ENCODE results near the gene CHCHD3.

Gene CHCHD3

GRCh38 chr7:132828502-132828901 is 253.4 kb downstream of the CHCHD3 start:
- no peak for DNase-seq (ENCODE audit: low read depth in 4 of 4, low spot score in 1 of 4)

GRCh38 chr7:132825932-132826835 is 255.7 kb downstream of the CHCHD3 start:
- DNase-seq (ENCODE audit: low read depth in 4 of 4, low spot score in 1 of 4): no peak

GRCh38 chr7:132825222-132825621 is 256.7 kb downstream of the CHCHD3 start:
- DNase-seq (ENCODE audit: low read depth in 4 of 4, low spot score in 1 of 4): no peak

GRCh38 chr7:132819648-132820047 is 262.2 kb downstream of the CHCHD3 start:
- no peak for DNase-seq (ENCODE audit: low read depth in 4 of 4, low spot score in 1 of 4)

- no peak for DNase-seq (ENCODE audit: low read depth in 4 of 4, low spot score in 1 of 4)
Observed at GRCh38 chr7:132817949-132818348, 263.9 kb downstream of the CHCHD3 start.

- no peak for DNase-seq (ENCODE audit: low read depth in 4 of 4, low spot score in 1 of 4)
Observed at GRCh38 chr7:132815696-132816311, 266.1 kb downstream of the CHCHD3 start.

GRCh38 chr7:132815130-132815529 is 266.8 kb downstream of the CHCHD3 start:
- DNase-seq (ENCODE audit: low read depth in 4 of 4, low spot score in 1 of 4): no peak

- no peak for DNase-seq (ENCODE audit: low read depth in 4 of 4, low spot score in 1 of 4)
Observed at GRCh38 chr7:132810561-132810960, 271.3 kb downstream of the CHCHD3 start.

- DNase-seq (ENCODE audit: low read depth in 4 of 4, low spot score in 1 of 4): no peak
Observed at GRCh38 chr7:132806834-132807233, 275.1 kb downstream of the CHCHD3 start.

GRCh38 chr7:132805766-132806165 is 276.1 kb downstream of the CHCHD3 start:
- DNase-seq (ENCODE audit: low read depth in 4 of 4, low spot score in 1 of 4): no peak

- DNase-seq (ENCODE audit: low read depth in 4 of 4, low spot score in 1 of 4): no peak
Observed at GRCh38 chr7:132804849-132805485, 276.9 kb downstream of the CHCHD3 start.

GRCh38 chr7:132800522-132800921 is 281.4 kb downstream of the CHCHD3 start:
- DNase-seq (ENCODE audit: low read depth in 4 of 4, low spot score in 1 of 4): no peak

GRCh38 chr7:132799081-132799413 is 282.8 kb downstream of the CHCHD3 start:
- no peak for DNase-seq (ENCODE audit: low read depth in 4 of 4, low spot score in 1 of 4)

- DNase-seq (ENCODE audit: low read depth in 4 of 4, low spot score in 1 of 4): no peak
Observed at GRCh38 chr7:132797152-132797551, 284.7 kb downstream of the CHCHD3 start.

GRCh38 chr7:132793474-132793873 is 288.4 kb downstream of the CHCHD3 start:
- no peak for DNase-seq (ENCODE audit: low read depth in 4 of 4, low spot score in 1 of 4)

- DNase-seq (ENCODE audit: low read depth in 4 of 4, low spot score in 1 of 4): no peak
Observed at GRCh38 chr7:132791036-132791435, 290.9 kb downstream of the CHCHD3 start.

GRCh38 chr7:132790104-132790503 is 291.8 kb downstream of the CHCHD3 start:
- DNase-seq (ENCODE audit: low read depth in 4 of 4, low spot score in 1 of 4): no peak

GRCh38 chr7:132789281-132789680 is 292.6 kb downstream of the CHCHD3 start:
- DNase-seq (ENCODE audit: low read depth in 4 of 4, low spot score in 1 of 4): no peak

- DNase-seq (ENCODE audit: low read depth in 4 of 4, low spot score in 1 of 4): no peak
Observed at GRCh38 chr7:132785870-132786269, 296.0 kb downstream of the CHCHD3 start.

- no peak for DNase-seq (ENCODE audit: low read depth in 4 of 4, low spot score in 1 of 4)
Observed at GRCh38 chr7:132784406-132784805, 297.5 kb downstream of the CHCHD3 start.

- DNase-seq (ENCODE audit: low read depth in 4 of 4, low spot score in 1 of 4): no peak
Observed at GRCh38 chr7:132783824-132784223, 298.1 kb downstream of the CHCHD3 start.

All from stimulated activated CD4-positive, alpha-beta T cell treated with anti-CD3 and anti-CD28 coated beads, Interleukin-1b, Interleukin-23, amount 100 ng/mL, for 24 hours (primary cell).